ENCODE results near the gene TNFRSF25. TPM values are rescaled to one million over a fixed set of nuclear protein-coding genes. Genes with fewer than 3 reads are reported as not detected.
"Not testable (repeated sequence)": the region's sequence is repeated elsewhere in the genome, so short reads cannot be mapped to it uniquely, and the experiment has no call there.

The TNFRSF25 gene
- total RNA-seq, 1 experiment from 2014 or later = 27.6 TPM

DNA sequence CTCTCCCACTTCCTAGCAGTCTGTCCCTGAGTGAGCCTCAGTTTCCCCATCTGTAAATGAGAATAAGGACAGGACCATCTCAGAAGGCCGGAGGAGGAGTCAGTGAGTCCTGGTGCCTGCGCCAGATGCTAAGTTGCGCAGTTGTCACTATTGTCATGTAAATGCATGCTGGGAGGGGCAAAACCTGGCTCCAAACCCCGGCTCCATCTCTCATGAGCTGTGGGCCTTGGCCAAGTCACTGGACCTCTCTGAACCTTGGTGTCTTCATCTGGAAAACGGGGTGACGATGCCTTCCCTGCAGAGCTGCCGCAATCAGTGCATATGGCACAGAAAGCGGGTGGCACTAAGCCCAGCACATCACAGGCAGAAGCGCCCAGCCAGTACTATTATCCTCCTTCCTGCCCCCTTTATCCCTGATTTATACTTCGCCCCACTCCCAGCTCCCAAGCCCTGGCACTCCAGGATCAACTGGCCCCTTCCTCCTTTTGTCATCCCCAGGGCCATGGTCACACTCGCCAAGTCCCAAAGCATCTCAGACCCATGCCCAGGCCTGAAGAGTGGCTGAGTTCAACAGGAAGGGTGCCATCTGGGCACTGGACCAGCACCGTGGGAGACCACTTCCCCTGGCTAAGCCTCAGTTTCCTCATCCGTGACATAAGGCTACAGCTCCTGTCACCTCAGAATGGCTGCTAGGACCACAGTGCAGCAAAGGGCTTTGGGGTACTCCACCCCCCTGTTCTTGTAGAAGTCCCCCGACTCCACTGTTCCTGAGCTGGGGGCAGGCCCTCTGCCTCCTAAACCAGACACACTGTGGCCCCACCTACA, 29.8 kb upstream of the TNFRSF25 start:
- Mint-ChIP-seq H3K4me1 (ENCODE audit: insufficient read depth, unreplicated experiment) (peaks cover 27% of the 10 kb centered on the region), H3K9me3 (ENCODE audit: unreplicated experiment) (no peaks in the 10 kb centered on the region), H3K4me3 (ENCODE audit: unreplicated experiment) (peak overlapping the region; percentile 67), H3K36me3 (ENCODE audit: insufficient read depth, unreplicated experiment) (peaks cover 7% of the 10 kb centered on the region), H3K27ac (ENCODE audit: low read depth, unreplicated experiment) (no peak overlapping the region), H3K27me3 (ENCODE audit: insufficient read depth, unreplicated experiment) (no peaks in the 10 kb centered on the region)
- no peak for DNase-seq (ENCODE audit: unreplicated experiment)
- intact Hi-C loops (cut with micrococcal nuclease) = no loop called here
- TF ChIP-seq CTCF (IDR thresholded peaks at IDR 0.05; ENCODE audit: unreplicated experiment) = no peak
- POLR2A ChIA-PET = interaction anchor here (0.5 to 1.9 kb wide), 3 partner anchors 24 to 87 kb away, joined by 3 to 6 read pairs (median 4); no protein-coding TSS in a partner anchor
- CTCF ChIA-PET = interaction anchor here (0.6 to 1.7 kb wide), 4 partner anchors 9 to 73 kb away, joined by 3 to 6 read pairs (median 4); no protein-coding TSS in a partner anchor
- BruUV-seq (replicated peaks) = no TSS peak

- Mint-ChIP-seq H3K4me1 (ENCODE audit: insufficient read depth, unreplicated experiment) (peaks cover 27% of the 10 kb centered on the region), H3K4me3 (ENCODE audit: unreplicated experiment) (no peak overlapping the region), H3K27me3 (ENCODE audit: insufficient read depth, unreplicated experiment) (no peaks in the 10 kb centered on the region), H3K27ac (ENCODE audit: low read depth, unreplicated experiment) (no peak overlapping the region), H3K36me3 (ENCODE audit: insufficient read depth, unreplicated experiment) (peaks cover 12% of the 10 kb centered on the region), H3K9me3 (ENCODE audit: unreplicated experiment) (no peaks in the 10 kb centered on the region)
- BruUV-seq (replicated peaks) = no TSS peak
- no peak for TF ChIP-seq CTCF (IDR thresholded peaks at IDR 0.05; ENCODE audit: unreplicated experiment)
- CTCF ChIA-PET = interaction anchor here (1.7 kb wide), 1 partner anchor 9 kb away, joined by 4 read pairs; no protein-coding TSS in a partner anchor
- POLR2A ChIA-PET = interaction anchor here (0.7 to 1.9 kb wide), 3 partner anchors 12 to 24 kb away, joined by 3 to 6 read pairs (median 3); no protein-coding TSS in a partner anchor
- no peak for DNase-seq (ENCODE audit: unreplicated experiment)
- intact Hi-C loops (cut with micrococcal nuclease) = no loop called here
These were observed 29.1 kb upstream of the TNFRSF25 start for GRCh38 chr1:6495041-6495441.

DNA sequence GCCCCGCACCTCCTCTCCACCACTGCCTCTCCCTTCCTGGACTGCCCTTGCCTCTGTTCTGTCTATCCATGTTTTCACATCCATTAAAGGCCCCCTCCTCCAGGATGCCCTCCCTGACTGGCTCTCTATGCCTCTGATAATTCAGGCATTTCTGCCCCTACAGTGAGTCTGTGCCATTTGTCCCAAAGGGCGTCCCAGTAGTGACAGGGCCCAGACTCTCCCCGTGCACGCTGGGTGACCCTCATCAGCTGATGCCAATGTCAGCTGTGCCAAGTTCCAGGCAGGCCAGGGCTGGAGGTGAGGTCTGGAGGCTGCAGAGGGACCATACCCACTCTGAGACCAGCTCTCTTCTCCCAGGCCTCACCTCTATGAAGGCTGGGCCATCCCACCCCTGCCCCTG, 28.7 kb upstream of the TNFRSF25 start:
- no peak for TF ChIP-seq CTCF (IDR thresholded peaks at IDR 0.05; ENCODE audit: unreplicated experiment)
- no peaks in the 10 kb centered on the region for H3K27me3 Mint-ChIP-seq (ENCODE audit: insufficient read depth, unreplicated experiment)
- peaks cover 27% of the 10 kb centered on the region for H3K4me1 Mint-ChIP-seq (ENCODE audit: insufficient read depth, unreplicated experiment)
- H3K36me3 Mint-ChIP-seq (ENCODE audit: insufficient read depth, unreplicated experiment) = peaks cover 12% of the 10 kb centered on the region
- H3K27ac Mint-ChIP-seq (ENCODE audit: low read depth, unreplicated experiment) = peak overlapping the region; percentile 31
- intact Hi-C loops (cut with micrococcal nuclease) = no loop called here
- DNase-seq (ENCODE audit: unreplicated experiment) = no peak
- no peaks in the 10 kb centered on the region for H3K9me3 Mint-ChIP-seq (ENCODE audit: unreplicated experiment)
- H3K4me3 Mint-ChIP-seq (ENCODE audit: unreplicated experiment) = no peak overlapping the region
- ChIA-PET POLR2A (interaction anchor here (0.7 to 1.9 kb wide), 3 partner anchors 11 to 25 kb away, joined by 3 to 6 read pairs (median 3); no protein-coding TSS in a partner anchor), CTCF (interaction anchor here (0.7 kb wide), 1 partner anchor 110 kb away, joined by 3 read pairs; no protein-coding TSS in a partner anchor)
- BruUV-seq (replicated peaks) = no TSS peak

DNA sequence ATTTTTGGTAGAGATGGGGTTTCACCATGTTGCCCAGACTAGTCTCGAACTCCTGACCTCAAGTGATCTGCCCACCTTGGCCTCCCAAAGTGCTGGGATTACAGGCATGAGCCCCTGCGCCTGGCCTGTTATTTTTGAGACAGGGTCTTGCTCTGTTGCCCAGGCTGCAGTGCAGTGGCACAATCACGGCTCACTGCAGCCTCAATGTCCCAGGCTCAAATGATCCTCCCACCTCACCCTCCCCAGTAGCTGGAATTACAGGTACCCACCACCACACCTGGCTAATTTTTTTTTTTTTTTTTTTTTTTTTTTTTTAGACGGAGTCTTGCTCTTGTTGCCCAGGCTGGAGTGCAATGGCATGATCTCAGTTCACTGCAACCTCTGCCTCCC, 27.9 kb upstream of the TNFRSF25 start:
- Mint-ChIP-seq H3K4me1 (ENCODE audit: insufficient read depth, unreplicated experiment) (peaks cover 27% of the 10 kb centered on the region), H3K36me3 (ENCODE audit: insufficient read depth, unreplicated experiment) (peaks cover 12% of the 10 kb centered on the region)
- DNase-seq (ENCODE audit: unreplicated experiment); H3K9me3 Mint-ChIP-seq (ENCODE audit: unreplicated experiment); intact Hi-C loops (cut with micrococcal nuclease); BruUV-seq (replicated peaks); H3K4me3 Mint-ChIP-seq (ENCODE audit: unreplicated experiment); H3K27me3 Mint-ChIP-seq (ENCODE audit: insufficient read depth, unreplicated experiment); H3K27ac Mint-ChIP-seq (ENCODE audit: low read depth, unreplicated experiment): not testable (repeated sequence)
- CTCF ChIA-PET = interaction anchor here (0.6 to 1.0 kb wide), 3 partner anchors 9 to 109 kb away, joined by 3 to 4 read pairs (median 3); no protein-coding TSS in a partner anchor
- POLR2A ChIA-PET = interaction anchor here (0.8 to 1.7 kb wide), 3 partner anchors 11 to 25 kb away, joined by 3 read pairs; no protein-coding TSS in a partner anchor
